Astrocyte of the spinal cord (primary cell): ENCODE results near the gene FBXO27.

Experiments
- DNase-seq: peaks from one replicate; pipeline ENCODE4 v3.0.0; 2011; ENCODE audit warnings: low read depth, low spot score
- H3K4me3 ChIP-seq: 2 replicates; pipeline ENCODE4 v1.5.1; 2011; ENCODE audit warnings: low read depth, mild to moderate bottlenecking, low read length, moderate library complexity
- CTCF ChIP-seq: IDR thresholded peaks from 2 replicates; pipeline ENCODE4 v1.5.1; 2012; ENCODE audit warnings: low read depth, mild to moderate bottlenecking, low read length, inconsistent platforms
- in situ Hi-C: cut with HindIII; loops from 2 replicates; pipeline ENCODE4 v1.10.0; 2017; ENCODE audit warnings: low sequenced_read_pairs

The FBXO27 gene

GRCh38 chr19:39046037-39046821 lies 13.9 kb upstream of the FBXO27 start:
- no peak for DNase-seq
- in situ Hi-C loops, result no loop called here

GRCh38 chr19:39045506-39045905 lies 13.2 kb upstream of the FBXO27 start:
- in situ Hi-C loops, result no loop called here
- no peak for TF ChIP-seq CTCF
- no peak for DNase-seq
- no peak overlapping the region for H3K4me3 ChIP-seq

More at GRCh38 chr19:39046037-39046821, 13.9 kb upstream of the FBXO27 start:
- no peak overlapping the region for H3K4me3 ChIP-seq
- TF ChIP-seq CTCF, result no peak

GRCh38 chr19:39038098-39038497 lies 5.7 kb upstream of the FBXO27 start:
- H3K4me3 ChIP-seq, result no peak overlapping the region
- DNase-seq, result peak; percentile 19
- peak; percentile 19 for TF ChIP-seq CTCF
- in situ Hi-C loops, result no loop called here

GRCh38 chr19:39037194-39037593 lies 4.8 kb upstream of the FBXO27 start:
- no peak overlapping the region for H3K4me3 ChIP-seq
- DNase-seq, result no peak
- in situ Hi-C loops, result no loop called here
- TF ChIP-seq CTCF, result no peak

- H3K4me3 ChIP-seq, result no peak overlapping the region
- no peak for TF ChIP-seq CTCF
- in situ Hi-C loops, result no loop called here
- no peak for DNase-seq
Observed at GRCh38 chr19:39036581-39036980, 4.2 kb upstream of the FBXO27 start.

GRCh38 chr19:39031368-39032062 lies 834 bp downstream of the FBXO27 start:
- in situ Hi-C loops, result no loop called here
- peak overlapping the region; percentile 51 for H3K4me3 ChIP-seq
- peak; percentile 61 for DNase-seq
- TF ChIP-seq CTCF, result no peak
